HG03469 (cell line): Measurements from ENCODE around the gene FAM221A.
"Not testable (repeated sequence)": the region's sequence is repeated elsewhere in the genome, so short reads cannot be mapped to it uniquely, and the experiment has no call there.

Experiments used
- ATAC-seq: cut with Tn5 transposase; IDR thresholded peaks from one replicate; pipeline ENCODE4 v1.9.1; 2021; ENCODE audit warnings: mild to moderate bottlenecking, moderate library complexity, moderate number of reproducible peaks; ENCODE audit not compliant: unreplicated experiment

Gene FAM221A, protein sequence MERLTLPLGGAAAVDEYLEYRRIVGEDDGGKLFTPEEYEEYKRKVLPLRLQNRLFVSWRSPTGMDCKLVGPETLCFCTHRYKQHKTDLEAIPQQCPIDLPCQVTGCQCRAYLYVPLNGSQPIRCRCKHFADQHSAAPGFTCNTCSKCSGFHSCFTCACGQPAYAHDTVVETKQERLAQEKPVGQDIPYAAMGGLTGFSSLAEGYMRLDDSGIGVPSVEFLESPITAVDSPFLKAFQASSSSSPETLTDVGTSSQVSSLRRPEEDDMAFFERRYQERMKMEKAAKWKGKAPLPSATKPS

DNA sequence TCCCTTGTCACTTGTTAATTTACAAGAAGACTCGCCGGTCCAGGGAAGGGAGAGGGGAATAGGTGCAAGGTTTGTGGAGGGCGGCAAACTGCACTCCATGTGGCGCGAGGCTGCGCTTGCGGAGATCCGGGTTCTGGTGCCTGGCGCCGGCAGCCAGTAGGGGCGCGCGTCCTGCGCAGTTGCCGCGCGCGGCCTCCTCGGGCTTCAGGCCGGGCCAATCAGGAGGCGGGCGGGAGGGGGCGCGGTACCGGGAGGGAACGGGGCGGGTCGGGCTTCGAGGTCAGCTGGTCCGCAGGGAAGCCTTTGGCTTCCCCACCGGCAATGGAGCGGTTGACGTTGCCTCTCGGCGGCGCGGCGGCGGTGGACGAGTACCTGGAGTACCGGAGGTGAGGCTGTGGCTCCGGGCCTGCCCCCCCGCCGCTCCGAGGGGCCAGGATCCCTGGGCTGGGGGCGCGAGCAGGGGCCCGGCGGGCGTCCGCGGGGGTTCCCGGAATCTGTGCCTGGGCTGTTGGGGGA is at the start of gene FAM221A:
TSS of gene FAM221A (plus strand) at position 302 of the 516 bp plus-strand sequence. CDS start at position 322, 20 bp downstream.
- peak; percentile 96 for ATAC-seq

DNA sequence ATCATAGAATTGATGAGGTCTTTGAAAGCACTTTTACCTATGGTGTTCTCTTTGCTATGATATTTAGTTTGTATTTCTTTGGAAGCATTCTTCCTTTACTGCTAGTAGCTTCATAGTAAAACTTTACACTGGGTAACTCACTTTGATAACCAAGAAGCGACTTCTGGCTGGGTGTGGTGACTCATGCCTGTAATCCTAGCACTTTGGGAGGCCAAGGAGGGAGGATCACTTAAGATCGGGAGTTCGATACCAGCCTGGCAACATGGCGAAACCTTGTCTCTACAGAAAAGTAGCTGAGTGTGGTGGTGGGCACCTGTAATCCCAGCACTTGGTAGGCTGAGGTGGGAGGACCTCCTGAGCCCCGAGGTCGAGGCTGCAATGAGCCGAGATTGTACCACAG is 46.6 kb upstream of the FAM221A start:
- no peak for ATAC-seq

DNA sequence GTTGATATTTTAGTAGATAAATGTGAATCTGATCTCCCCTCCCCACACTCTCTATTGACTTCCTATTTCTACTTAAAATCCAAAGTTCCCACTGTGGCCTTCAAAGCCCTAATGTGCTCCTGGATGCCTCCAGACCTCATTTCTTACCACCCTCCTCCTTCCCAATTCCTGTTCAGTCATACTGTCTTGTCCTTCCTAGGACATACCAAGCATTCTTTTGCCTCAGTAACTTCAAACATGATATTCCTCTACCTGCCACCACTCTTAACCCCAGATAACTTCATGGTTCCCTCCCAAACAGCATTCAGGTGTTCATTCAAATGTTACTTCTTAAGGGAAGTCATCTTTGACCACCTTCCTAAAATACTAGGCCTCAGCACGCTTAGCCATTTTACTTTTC is 34.2 kb upstream of the FAM221A start:
- ATAC-seq: no peak

DNA sequence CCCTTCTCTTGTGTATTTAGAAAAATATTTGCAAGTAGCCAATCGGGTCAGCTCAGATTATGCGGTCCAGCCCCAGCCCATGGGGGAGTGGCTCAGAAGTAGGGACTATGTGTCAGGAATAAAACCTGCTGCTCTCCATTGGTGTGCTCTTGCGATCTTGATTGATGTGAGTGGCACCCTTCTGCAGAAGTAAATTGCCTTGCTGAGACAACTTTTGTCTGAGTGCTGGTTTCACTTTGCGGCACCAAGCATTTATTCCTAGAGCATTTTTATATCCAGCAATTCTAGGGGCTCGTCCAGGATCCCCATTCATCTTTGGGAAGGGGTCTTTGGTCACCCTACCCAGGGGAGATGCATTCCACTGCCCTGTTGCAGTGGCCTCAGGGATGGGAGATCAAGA is 26.1 kb upstream of the FAM221A start:
- no peak for ATAC-seq

DNA sequence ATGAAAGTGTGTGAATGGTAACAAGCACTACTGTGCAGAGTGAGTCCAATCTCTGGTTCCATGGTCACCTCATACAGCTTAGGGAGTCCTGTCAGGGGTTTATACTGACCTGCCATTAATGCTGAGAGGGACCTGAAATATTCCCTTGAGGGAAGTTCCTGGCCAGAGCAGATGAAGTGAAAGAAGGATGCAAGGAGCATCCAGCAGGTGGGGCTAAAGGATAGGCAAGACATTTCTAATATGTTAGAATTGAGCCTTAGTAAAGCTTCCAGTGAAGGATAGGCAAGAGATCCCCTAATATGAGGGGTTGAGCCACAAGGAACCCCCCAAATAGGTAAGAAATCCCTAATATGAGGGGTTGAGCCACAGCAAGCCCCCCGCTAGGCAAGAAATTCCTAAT is 25.5 kb upstream of the FAM221A start:
- no peak for ATAC-seq

DNA sequence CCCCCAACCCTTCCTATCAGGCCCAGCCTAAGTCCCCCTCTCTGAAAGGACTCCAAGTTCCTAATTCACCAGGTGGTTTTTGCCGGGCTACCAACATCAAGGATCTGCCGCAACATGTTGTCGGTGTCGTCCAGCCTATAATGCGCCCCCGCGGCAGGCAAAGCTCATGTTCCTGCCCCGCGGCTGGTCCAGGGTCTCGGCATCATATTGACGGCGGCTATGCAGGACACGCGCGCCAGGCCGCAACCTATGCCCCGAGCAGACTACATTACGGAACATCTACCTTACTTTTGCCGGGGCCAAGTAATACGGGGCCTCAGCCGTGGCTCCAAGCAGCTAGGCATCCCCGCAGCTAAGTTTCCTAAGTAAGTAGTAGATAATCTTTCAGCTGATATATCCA is 24.6 kb upstream of the FAM221A start:
- ATAC-seq: no peak

DNA sequence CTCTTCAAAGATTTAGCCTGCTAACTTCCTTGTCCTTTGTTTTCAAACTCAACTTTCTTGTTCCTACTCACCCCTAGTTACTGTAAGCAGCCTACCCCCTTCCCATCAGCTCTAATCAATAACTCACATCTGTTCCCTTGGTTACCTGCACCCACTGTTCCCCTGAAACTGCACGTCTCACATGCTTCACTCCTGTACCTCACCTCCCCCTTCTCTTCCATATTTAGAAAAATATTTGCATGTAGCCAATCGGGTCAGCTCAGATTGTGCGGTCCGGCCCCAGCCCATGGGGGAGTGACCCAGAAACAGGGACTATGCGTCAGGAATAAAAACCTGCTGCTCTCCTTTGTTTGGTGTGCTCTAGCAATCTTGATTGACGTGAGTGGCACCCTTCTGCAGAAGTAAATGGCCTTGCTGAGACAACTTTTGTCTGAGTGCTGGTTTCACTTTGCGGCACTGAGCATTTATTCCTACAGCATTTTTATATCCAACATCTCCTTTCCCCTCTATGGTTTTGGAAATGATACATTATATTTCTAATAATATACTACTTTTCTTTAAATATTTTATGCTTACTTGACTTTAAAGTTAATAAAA is 21.1 kb upstream of the FAM221A start:
- ATAC-seq: no peak

DNA sequence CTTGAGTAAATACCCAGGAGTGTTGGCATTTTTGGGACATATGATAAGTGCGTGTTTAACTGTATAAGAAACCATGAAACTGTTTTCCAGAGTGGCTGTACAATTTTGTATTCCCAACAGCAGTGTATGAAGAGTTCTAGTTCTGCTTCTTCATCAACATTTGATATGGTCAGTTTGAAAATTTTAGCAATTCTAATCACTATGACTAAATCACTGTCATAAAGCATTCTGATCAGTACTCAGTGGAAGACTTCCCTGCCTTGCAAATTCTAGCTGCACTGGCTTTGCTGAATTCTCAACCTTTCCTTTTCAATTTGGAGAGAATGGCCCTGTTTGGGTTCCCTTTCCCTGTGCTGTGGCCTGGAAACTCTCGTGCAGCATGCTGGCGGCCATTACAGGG is 18.6 kb upstream of the FAM221A start:
- ATAC-seq: no peak

DNA sequence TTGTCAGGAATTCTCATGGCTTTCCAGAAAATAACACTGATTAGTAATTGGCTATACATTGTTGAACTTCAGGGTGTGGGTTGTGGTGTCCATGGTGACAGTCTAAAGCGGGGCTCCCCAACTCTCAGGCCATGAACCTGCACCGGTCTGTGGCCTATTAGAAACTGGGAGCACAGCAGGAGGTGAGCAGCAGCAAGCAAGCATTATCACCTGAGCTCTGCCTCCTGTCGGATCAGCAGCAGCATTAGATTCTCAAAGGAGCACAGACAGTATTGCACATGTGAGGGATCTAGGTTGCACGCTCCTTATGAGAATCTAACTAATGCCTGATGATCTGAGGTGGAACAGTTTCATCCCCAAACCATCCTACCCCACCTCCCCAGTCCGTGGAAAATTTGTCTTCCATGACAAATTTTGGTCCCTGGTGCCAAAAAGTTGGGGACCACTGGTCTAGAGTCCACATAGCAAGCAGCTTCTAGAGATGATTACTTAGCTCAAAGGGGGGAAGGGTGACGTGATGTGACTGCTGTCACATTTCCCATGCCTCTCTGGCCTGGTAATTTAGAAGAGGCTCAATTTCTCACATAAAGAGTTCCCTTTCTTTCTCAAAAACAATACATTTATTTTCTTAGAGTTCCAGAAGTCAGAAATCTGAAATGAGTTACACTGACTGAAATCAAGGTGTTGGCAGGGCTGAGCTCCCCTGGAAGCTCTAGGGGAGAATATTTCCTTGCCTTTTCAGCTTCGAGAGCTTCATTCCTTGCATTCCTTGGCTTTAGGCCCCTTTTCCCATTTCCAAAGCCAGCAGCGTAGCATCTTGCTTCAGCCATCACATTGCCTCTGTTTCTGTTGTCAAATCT is 17.6 kb upstream of the FAM221A start:
- no peak for ATAC-seq

DNA sequence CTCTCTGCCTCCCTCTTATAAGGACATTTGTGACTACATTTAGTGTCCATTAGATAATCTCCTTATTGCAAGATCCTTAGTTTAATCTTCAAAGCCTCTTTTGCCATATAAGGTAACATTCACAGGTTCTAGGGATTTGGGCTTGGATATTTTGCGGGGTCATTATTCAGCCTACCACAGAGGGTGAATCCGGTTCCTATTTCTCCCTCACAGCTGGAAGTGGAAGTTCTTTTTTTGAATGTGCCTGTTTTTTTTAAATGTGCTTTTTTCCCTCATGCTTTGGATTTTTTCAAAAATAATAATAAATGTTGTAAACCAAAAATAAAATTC is 17.1 kb upstream of the FAM221A start:
- ATAC-seq: no peak

DNA sequence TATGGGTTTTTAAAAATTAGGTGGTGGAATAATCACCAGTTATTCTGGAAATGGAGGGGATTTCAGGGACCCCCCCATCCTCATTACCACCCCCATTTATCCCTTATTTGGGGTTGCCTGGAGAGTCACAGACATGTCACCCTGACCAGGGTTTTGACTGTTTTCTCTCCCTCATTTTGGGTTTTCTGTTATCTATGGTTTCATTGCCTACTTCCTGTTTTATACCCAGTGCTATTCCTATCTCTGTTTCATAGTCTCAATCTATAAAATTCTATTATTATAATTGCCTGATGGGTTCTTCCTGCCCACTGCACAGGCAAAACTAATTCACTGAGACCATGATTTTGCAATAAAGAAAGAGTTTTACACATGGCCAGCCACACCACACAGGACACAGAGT is 15.9 kb upstream of the FAM221A start:
- no peak for ATAC-seq

DNA sequence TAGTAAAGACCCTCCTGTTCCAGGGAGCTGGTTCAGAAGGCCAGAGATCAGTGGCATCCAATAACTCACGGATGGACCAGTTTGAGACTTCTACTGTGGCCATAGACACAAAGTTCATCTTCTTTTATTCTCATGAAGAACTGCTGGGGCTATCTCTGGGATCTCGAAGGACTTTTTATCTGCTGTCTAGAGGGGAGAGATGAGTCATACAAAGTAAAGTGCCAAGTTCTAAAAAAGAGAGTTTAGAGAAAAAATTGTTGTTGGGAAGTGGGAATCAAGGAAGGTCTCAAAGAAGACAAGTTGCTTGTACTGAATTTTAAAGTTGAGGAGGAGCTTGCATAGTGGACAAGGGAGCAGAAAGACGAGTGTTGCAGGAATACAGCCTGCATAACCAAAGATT is 8.0 kb upstream of the FAM221A start:
- no peak for ATAC-seq

DNA sequence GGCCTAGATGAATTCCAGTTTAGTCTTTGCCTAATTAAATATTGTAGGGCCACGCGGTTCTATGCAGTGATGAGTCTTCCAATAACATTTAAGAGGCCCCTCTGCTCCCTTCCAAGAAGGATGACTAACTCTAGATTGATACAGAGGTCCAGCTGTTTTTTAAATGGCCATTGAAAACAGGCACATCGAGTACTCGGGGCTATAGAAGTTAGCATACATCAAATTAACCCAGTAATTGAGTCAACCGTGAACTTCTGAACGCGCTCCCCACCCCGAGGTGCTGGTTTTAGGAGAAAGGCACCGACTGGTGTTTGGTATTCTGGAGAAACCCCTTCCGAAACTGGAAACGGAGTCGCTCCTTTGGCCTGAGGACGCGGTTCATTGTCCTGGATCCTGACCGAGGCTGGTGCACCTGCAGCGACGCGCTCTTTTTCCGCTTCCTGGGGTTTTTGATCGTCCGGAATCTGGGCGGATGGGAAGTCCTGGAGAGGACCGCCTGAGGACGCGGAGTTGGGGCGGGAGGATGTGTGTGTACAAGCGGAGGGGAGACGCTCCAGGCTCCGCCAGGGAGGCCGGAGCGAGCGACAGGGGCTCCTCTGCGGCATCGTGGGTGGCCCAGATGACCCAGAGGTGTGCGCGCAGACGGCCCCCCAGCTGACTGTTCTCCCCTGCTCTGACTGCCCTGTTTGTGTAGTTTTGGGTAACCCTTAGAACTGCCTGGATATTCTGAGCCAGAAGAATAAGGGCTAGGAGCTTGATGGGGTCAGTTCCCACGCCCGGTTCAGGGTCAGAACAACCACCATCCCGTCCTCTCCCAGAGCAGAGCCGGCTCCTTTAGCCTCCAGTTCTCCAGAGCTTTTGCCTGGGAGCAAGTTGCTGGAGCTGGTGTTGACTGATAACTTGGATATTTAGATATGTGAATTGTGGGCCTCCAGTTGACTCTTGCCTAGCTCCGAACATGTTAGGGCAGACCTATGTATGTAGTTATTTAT is 711 bp downstream of the FAM221A start:
- no peak for ATAC-seq

DNA sequence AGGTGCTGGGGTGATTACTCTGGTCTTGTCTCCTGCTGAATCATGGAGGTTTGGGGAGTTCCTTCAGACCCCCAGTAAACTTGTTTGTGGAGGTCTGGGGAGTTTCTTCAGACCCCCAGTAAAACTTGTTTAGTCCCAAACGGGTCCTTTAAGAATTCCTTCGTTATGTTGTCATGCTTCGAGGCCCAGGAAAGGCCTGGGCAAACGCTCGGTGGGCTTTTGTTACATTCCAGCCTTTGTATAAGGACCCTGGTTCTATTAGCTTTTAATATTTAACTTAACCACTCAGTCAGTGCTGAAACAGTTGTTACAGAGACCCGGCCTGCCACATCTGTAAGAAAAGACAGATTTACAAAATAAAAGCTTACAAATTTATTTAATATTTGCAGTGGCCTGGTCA is 4.0 kb downstream of the FAM221A start:
- ATAC-seq: not testable (repeated sequence)

DNA sequence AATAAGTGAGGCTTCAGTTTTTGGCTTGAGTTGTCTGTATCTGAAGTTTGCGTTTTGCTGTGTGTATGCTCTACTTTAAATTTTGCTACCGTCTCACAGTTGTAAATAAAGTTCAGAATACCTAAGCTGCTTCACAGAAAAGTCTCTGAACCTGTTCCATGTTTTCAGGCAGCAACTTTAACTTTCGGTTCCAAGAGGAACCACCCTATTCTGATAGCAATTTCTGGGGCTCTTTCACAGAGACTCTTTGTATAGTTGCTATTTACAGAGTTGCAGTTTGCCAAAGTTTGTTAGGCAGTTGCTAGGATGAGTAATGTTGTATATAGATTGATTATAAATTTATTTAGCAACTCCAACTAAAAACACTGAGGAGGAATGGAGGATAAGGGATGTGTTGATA is 5.7 kb downstream of the FAM221A start:
- ATAC-seq: no peak

DNA sequence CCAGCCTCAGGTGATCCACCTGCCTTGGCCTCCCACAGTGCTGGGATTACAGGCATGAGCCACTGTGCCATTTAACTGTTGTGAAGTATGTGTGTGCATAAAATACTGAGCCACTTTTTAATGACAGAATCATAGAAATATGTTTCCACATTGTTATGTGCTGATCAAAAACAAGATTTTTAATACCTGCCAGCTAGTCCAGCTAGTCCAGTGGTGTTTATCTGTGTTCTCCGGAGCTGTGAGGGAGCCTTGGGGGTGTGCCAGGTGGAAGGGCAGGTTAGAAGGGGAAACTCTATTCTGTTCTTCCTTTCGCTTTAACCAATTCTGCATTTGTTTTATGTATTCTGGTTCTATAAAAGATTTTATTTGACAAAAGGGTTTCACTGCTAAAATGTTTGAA is 7.0 kb downstream of the FAM221A start:
- ATAC-seq: no peak

DNA sequence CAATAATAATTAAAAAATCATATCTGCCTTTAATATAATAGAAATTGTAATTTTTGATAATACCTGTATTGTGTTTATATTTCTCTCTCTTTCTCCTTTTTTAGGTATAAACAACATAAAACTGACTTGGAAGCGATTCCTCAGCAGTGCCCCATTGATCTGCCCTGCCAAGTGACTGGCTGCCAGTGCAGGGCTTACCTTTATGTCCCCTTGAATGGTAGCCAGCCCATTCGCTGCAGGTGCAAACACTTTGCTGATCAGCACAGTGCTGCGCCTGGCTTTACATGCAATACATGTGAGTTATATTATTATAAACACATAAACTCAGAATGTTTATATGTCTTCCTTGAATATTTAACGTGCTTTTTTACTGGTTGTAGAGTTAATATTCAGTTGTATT is 9.2 kb downstream of the FAM221A start:
- no peak for ATAC-seq

DNA sequence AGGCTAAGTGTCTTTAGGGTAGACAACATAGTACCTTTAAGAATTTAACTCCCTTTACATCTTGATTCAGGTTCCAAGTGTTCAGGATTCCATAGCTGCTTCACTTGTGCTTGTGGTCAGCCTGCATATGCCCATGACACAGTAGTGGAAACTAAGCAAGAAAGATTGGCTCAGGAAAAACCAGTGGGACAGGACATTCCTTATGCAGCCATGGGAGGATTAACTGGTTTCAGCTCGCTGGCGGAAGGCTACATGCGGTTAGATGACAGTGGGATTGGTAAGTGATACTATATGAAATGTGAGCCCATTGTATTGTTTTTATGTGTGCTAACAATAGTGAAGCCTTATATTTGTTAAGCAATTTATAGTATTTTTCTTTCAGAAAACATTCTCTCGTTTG is 11.3 kb downstream of the FAM221A start:
- no peak for ATAC-seq

DNA sequence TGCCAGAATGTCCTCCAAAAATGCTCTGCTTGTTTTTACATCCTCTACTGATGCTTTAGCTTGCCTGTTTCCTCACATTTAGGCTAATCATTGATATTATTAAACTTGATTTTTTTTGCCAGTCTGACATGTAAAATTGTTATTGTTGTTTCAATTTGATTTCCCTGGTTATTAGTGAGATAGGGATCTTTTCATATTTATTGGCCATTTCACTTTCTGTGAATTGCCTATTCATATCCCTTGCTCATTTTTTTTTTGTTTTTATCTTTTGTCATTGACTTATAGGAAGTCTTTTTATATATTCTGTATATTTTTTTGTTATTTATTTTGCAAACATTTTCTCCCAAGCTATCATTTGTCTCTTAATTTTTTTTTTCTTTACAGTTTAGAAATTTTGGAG is 13.2 kb downstream of the FAM221A start:
- no peak for ATAC-seq

DNA sequence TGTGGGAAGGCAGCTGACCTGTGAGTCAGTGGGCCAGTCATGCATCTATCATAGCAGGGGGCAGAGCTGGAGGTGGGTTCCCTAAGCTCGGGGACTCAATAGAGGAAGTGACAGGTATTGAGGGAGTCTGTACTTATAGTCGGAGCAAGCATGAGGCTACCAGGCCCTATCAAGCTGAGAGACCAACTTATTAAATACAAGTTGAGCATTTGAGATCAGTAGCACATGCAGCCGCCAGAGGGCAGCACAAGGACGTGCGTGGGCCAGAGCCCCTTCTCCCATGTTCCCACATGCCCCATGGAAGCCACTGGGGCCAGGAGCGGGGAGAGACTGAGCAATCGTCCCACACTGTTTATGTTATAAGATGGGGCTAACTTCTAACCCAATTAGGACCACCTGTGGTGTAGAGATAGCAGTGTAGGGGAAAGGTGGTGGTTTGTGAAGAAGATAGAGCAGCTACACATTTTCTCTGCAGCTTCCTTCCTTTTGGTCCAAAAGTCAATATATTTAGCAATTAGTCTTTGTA is 17.0 kb downstream of the FAM221A start:
- no peak for ATAC-seq
